VCaP (cell line): ENCODE results near the gene MSLN.
"Not testable (repeated sequence)": the region's sequence is repeated elsewhere in the genome, so short reads cannot be mapped to it uniquely, and the experiment has no call there.

ENCODE experiments used
- H3K27ac ChIP-seq: fragments of 450-650 bp; 2 replicates; pipeline ENCODE4 v1.5.1; 2017
- TF ChIP-seq, protein P1 (sequence below): fragments of 450-650 bp; conservative IDR thresholded peaks from 2 replicates; pipeline ENCODE4 v1.5.1; 2017; ENCODE audit warnings: mild to moderate bottlenecking, moderate library complexity

The MSLN gene

GRCh38 chr16:760545-761343 is at the start of gene MSLN:
Gene MSLN (plus strand): TSS chr16:760734. CDS start chr16:762681, 1,947 bp downstream.
- TF ChIP-seq, protein P1, sequence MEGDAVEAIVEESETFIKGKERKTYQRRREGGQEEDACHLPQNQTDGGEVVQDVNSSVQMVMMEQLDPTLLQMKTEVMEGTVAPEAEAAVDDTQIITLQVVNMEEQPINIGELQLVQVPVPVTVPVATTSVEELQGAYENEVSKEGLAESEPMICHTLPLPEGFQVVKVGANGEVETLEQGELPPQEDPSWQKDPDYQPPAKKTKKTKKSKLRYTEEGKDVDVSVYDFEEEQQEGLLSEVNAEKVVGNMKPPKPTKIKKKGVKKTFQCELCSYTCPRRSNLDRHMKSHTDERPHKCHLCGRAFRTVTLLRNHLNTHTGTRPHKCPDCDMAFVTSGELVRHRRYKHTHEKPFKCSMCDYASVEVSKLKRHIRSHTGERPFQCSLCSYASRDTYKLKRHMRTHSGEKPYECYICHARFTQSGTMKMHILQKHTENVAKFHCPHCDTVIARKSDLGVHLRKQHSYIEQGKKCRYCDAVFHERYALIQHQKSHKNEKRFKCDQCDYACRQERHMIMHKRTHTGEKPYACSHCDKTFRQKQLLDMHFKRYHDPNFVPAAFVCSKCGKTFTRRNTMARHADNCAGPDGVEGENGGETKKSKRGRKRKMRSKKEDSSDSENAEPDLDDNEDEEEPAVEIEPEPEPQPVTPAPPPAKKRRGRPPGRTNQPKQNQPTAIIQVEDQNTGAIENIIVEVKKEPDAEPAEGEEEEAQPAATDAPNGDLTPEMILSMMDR, result no peak
- no peak within 1 kb of the TSS for H3K27ac ChIP-seq

GRCh38 chr16:711084-711483 is 49.5 kb upstream of the MSLN start:
- H3K27ac ChIP-seq, result no peak overlapping the region
- TF ChIP-seq, protein P1, result no peak

DNA sequence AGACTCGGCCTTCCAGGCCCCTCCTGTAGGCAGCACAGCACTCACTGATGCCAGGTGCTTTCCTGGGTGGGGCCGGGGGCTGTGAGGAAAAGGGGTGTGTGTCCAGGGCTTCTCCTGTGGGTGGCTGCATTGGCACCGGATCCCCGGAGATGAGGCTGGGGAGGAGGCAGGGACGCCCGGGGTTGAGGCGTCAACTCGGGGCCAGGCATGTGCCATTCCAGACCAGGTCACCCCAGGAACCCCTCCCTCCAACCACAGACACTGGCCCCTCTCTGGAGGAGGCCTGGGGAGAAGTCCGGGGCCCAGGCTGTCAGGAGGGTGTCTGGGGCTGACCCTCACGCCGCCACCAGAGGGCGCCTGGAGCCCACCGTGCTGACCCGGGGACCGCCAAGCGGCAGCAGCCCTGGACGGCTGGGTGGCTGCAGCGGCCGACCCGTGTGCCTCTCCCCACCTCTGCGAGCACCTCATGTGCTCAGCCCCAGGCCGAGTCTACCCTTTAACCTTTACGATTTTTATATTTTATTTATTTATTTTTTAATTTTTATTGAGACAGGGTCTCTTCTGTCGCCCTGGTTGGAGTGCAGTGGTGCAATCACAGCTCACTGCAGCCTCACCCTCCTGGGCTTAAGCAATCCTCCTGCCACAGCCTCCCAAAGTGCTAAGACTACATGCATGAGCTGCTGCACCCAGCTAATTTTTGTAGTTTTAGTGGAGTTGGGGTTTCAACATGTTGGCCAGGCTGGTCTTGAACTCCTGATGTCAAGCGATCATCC is 48.8 kb upstream of the MSLN start:
- no peak overlapping the region for H3K27ac ChIP-seq
- TF ChIP-seq, protein P1, result peak; percentile 89

GRCh38 chr16:712740-713250 is 47.7 kb upstream of the MSLN start:
- not testable (repeated sequence) for H3K27ac ChIP-seq
- TF ChIP-seq, protein P1, result peak; percentile 37

- TF ChIP-seq, protein P1, result no peak
- H3K27ac ChIP-seq, result 0 out of 2 replicates have a peak overlapping the region, but pooled peaks have one; percentile 3
These were observed 46.5 kb upstream of the MSLN start for GRCh38 chr16:714079-714478.

- TF ChIP-seq, protein P1, result no peak
- H3K27ac ChIP-seq, result peak within 1 kb of the TSS; percentile 53
These were observed 45.7 kb upstream of the MSLN start, which contains the start of gene METRN for GRCh38 chr16:714558-715476. Gene METRN (plus strand): TSS chr16:715118. CDS start chr16:715290, 172 bp downstream.
